HepG2 (cell line): ENCODE data around the gene MAP3K3. TPM values are rescaled to one million over a fixed set of nuclear protein-coding genes. Genes with fewer than 3 reads are reported as not detected.
A peak's percentile ranks its signal among the peaks of the same experiment; 100 is the strongest.

Experiments used
- CBX2 ChIP-seq, 2 experiments: fragments of 200-600 bp in 1 of 2; sonication (generic); formaldehyde crosslinking in 1 of 2; IDR thresholded peaks; 2 replicates each; pipeline versions ENCODE4 v1.7.0 to v1.8.1; 2018 to 2022; ENCODE audit warnings: low read depth in 2 of 2, low read length in 1 of 2, mild to moderate bottlenecking in 1 of 2, missing genetic modification reagents in 1 of 2
- CTCF ChIP-seq: sonication (generic); formaldehyde crosslinking; IDR thresholded peaks from 2 replicates; pipeline ENCODE4 v1.5.0; 2020; ENCODE audit warnings: mild to moderate bottlenecking, missing genetic modification reagents, moderate library complexity
- FIP1L1 ChIP-seq: fragments of 200-400 bp; formaldehyde crosslinking; IDR thresholded peaks from 2 replicates; pipeline ENCODE4 v1.6.1; 2018; ENCODE audit warnings: low read depth, mild to moderate bottlenecking, low read length, moderate library complexity, borderline replicate concordance; ENCODE audit not compliant: insufficient read depth
- FOSL1 ChIP-seq: sonication (generic); formaldehyde crosslinking; IDR thresholded peaks from 2 replicates; pipeline ENCODE4 v1.9.0; 2021; ENCODE audit warnings: missing genetic modification reagents, borderline replicate concordance
- HDAC6 ChIP-seq: fragments of 200-600 bp; sonication (generic); IDR thresholded peaks from 2 replicates; pipeline ENCODE4 v1.7.0; 2017; ENCODE audit warnings: mild to moderate bottlenecking, antibody characterized with exemption, low read length, low read depth
- HHEX ChIP-seq: IDR thresholded peaks from 2 replicates; pipeline ENCODE4 v1.6.1; 2016; ENCODE audit warnings: control low read depth
- KDM4B ChIP-seq: sonication (generic); formaldehyde crosslinking; IDR thresholded peaks from 2 replicates; pipeline ENCODE4 v1.4.0; 2020; ENCODE audit warnings: missing genetic modification reagents
- KLF12 ChIP-seq: sonication (generic); formaldehyde crosslinking; IDR thresholded peaks from 2 replicates; pipeline ENCODE4 v1.4.0; 2020; ENCODE audit warnings: missing genetic modification reagents, borderline replicate concordance
- NFAT5 ChIP-seq: sonication (generic); formaldehyde crosslinking; IDR thresholded peaks from 2 replicates; pipeline ENCODE4 v1.4.0; 2020; ENCODE audit warnings: missing genetic modification reagents
- SNAPC5 ChIP-seq: sonication (generic); formaldehyde crosslinking; IDR thresholded peaks from 2 replicates; pipeline ENCODE4 v1.8.1; 2023; ENCODE audit warnings: mild to moderate bottlenecking, missing genetic modification reagents, borderline replicate concordance
- SOX5 ChIP-seq: IDR thresholded peaks from 2 replicates; pipeline ENCODE4 v1.6.1; 2016; ENCODE audit warnings: borderline replicate concordance
- ZBTB33 ChIP-seq: sonication (generic); formaldehyde crosslinking; IDR thresholded peaks from 2 replicates; pipeline ENCODE4 v1.4.0; 2020; ENCODE audit warnings: missing genetic modification reagents
- ZNF468 ChIP-seq: sonication (generic); formaldehyde crosslinking; IDR thresholded peaks from 2 replicates; pipeline ENCODE4 v1.8.0; 2022; ENCODE audit warnings: mild to moderate bottlenecking, moderate library complexity, missing genetic modification reagents
- polyA plus RNA-seq, 8 experiments: library from polyadenylated mRNA; depleted of rRNA in 3 of 8; stranded (reverse) in 7 of 8; unstranded in 1 of 8; fragments of >200 nt; fragmentation: Illumina TruSeq in 4 of 8; extraction: Trizol in 4 of 8; gene quantifications; 2 replicates each; pipeline versions ENCODE4 v1.2.1 to v1.2.3, GENCODE V29; 2011 to 2016; ENCODE audit warnings: low read depth in 4 of 8, missing spikeins in 1 of 8, mixed read lengths in 1 of 8; ENCODE audit not compliant: insufficient read depth in 1 of 8
- total RNA-seq, 5 experiments: library from RNA; depleted of rRNA; stranded (reverse); fragments of >200 nt; fragmentation: Illumina TruSeq; extraction: Trizol; gene quantifications; 2 replicates each; pipeline ENCODE4 v1.2.3, GENCODE V29; 2016; ENCODE audit warnings: low read depth in 1 of 5

The MAP3K3 gene
- total and polyA plus RNA-seq, 2 of the 13 experiments (the other 11 are each of a cell fraction or from before 2014, with no cell fraction given), result 17.7 to 21.8 TPM

DNA sequence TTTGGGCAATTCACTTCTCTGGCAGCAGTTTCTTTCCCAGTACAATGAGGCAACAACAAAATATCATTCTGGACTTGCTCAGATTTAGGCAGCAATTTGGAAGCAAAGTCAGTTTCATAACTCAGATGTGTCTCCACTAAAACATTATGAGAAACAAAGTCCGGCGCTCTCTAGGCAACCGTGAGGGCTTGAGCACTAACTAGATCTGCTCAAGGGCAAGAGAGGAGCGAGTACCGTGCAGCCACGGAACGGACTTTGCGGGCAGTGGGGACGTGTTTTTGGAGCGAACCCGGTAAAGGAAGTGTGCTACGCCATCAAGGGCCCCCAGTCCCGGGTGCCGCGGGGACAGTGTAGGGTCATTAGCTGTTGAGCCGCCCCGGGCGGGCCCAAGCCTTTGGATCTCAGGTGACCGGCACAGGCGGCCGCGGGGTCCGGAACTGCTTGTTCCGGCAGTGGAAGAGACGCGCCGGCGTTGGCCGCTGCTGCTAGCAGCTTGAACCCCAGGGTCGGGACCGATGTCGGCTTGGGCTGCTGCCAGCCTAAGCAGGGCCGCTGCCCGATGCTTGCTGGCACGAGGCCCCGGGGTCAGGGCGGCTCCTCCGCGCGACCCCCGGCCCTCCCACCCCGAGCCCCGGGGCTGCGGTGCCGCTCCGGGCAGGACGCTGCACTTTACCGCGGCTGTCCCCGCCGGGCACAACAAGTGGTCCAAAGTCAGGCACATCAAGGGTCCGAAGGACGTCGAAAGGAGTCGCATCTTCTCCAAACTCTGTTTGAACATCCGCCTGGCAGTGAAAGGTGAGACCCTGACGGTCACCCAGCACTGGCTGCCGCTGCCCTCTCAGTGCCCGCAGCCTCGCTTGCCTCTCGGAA is 21.4 kb upstream of the MAP3K3 start, which contains the start of gene TACO1 (continued):
- 0 out of 2 replicates have a peak, but pooled peaks have one; percentile 26 for TF ChIP-seq ZNF468 (CRISPR knock-in tag)
- peak; percentile 41 for TF ChIP-seq CTCF (CRISPR knock-in tag)
- TF ChIP-seq FIP1L1, result no peak; the same call in 1 of the 2 replicates
- no peak for TF ChIP-seq FOSL1
- TF ChIP-seq SNAPC5 (CRISPR knock-in tag), result peak; percentile 91
- TF ChIP-seq CBX2 (IDR thresholded peaks at IDR 0.05; ENCODE audit: low read depth, low read length), result no peak; the same call in 1 of the 2 replicates
- no peak for TF ChIP-seq CBX2 (CRISPR knock-in tag; IDR thresholded peaks at IDR 0.05; ENCODE audit: low read depth)
- peak; percentile 84 for TF ChIP-seq ZBTB33
- TF ChIP-seq NFAT5 (CRISPR knock-in tag), result peak; percentile 65; the same call in 1 of the 2 replicates
- peak; percentile 83 for TF ChIP-seq SOX5
- TF ChIP-seq KDM4B, result peak; percentile 98
- TF ChIP-seq KLF12 (CRISPR knock-in tag), result peak; percentile 85; the same call in 1 of the 2 replicates
- TF ChIP-seq HDAC6, result no peak
- TF ChIP-seq HHEX, result no peak
